ENCODE data around the gene MEI4.

DNA sequence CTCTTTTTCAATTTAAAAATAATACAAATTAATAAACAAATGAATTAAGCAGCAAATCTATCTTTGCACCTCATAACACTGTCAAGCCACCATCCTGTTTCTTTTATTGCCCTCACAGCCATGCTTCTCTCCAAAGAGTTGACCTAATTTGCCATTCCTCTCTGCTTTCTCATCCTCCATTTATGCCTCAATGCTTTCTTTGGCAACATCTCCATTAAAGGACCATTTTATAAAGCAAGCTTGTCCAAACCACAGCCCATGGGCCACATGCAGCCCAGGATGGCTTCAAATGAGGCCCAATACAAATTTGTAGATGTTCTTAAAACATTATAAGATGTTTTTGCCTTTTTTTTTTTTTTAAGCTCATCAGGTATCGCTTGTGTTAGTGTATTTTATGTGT lies 26.4 kb upstream of the MEI4 start:
- TF ChIP-seq MAZ (IDR thresholded peaks at IDR 0.05; ENCODE audit: borderline replicate concordance, low read depth, low read length) (no peak), BHLHE40 (IDR thresholded peaks at IDR 0.05; ENCODE audit: low read depth, low read length) (no peak), POLR2A (IDR thresholded peaks at IDR 0.05; ENCODE audit: low read depth, low read length) (no peak), CTCF (conservative IDR thresholded peaks at IDR 0.05; ENCODE audit: low read depth, low read length) (no peak), SMC3 (IDR thresholded peaks at IDR 0.05; ENCODE audit: low read depth, low read length) (no peak), ELK1 (IDR thresholded peaks at IDR 0.05; ENCODE audit: borderline replicate concordance, low read depth, low read length) (no peak), MXI1 (IDR thresholded peaks at IDR 0.05; ENCODE audit: borderline replicate concordance, low read depth, low read length) (no peak)
